Fibroblast of peridontal ligament (primary cell): ENCODE measurements around the gene PUS7L.
"Not testable (repeated sequence)": the region's sequence is repeated elsewhere in the genome, so short reads cannot be mapped to it uniquely, and the experiment has no call there.

Experiments used
- DNase-seq: peaks from one replicate; pipeline ENCODE4 v3.0.0-alpha.2; 2010; ENCODE audit errors: extremely low read depth

PUS7L gene

DNA sequence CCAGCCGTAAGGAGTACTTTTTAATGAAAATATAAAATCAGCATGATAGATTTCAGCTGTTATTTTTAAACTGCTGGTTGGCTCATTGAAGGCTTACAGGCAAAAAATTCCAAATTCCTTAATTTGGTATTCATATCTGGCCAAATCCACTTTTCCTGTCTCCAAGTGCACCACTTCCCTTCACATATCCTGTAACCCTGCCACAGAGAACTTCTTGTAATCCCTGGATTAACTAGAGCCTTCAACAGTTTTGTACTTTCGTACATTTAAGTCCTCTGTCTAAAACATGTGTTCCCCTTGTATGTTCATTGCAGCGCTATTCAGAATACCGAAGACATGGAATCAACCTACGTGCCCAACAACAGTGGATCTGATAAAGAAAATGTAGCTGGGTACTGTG lies 9.6 kb downstream of the PUS7L start:
- no peak for DNase-seq

DNA sequence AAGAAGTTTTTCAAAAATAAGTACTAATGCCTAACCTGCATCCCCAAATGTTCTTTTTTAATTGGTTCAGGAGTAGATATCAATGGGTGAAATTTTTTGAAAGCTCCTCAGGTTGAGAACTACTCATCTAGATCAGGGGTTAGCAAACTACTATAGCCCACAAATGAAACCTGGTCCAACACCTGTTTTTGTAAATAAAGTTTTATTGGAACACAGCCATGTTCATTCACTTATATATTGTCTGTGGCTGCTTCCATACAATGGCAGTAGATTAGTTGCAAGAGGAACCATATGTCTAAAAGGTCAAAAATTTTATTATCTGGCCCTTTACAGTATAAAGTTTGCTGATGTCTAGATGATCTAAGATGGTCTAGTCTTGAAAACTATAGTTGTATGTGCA lies 13.8 kb downstream of the PUS7L start:
- DNase-seq = no peak

DNA sequence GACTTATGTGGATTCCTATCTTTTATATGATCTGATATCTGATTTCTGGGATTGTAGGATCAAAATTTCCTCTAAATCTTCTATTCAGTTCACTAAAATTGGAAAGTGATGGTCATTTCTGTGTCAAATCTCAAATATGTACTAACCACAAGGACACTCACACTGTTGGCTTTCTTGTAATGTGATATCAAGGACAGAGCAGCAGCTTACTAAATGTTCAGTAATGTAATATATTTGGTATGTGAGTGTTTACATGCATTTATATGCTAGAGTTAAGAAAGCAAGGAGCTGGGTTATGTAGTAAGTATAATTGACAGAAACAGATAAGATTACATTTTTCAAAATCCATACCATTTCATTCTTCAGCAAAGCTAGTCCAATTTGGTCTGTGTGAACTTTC lies 16.5 kb downstream of the PUS7L start:
- peak; percentile 92 for DNase-seq

DNA sequence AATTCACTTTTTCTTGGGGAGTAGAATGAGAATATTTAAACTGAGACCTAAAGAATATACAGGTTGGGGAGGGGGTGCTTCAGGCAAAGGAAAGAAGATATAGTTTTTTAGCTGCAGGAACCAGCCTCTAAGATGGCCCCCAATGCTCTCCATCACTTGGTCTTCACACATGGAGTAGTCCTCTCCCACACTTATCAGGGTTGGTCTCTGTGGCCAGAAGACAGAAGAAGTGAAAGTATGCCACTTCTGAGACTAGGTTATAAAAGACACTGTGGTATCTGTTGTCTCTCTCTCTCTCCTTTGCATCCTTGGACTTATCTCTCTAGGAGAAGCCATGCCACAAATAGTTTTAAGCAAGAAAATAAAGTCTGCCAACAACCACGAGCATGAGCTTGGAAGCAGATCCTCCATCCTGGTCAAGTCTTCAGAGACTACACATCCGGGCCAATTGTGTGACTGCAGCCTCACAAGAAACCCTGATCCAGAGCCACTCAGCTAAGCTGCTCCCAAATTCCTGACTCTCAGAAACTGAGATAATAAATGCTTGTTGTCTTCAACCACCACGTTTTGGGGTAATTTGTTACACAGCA lies 18.0 kb downstream of the PUS7L start:
- peak; percentile 70 for DNase-seq

DNA sequence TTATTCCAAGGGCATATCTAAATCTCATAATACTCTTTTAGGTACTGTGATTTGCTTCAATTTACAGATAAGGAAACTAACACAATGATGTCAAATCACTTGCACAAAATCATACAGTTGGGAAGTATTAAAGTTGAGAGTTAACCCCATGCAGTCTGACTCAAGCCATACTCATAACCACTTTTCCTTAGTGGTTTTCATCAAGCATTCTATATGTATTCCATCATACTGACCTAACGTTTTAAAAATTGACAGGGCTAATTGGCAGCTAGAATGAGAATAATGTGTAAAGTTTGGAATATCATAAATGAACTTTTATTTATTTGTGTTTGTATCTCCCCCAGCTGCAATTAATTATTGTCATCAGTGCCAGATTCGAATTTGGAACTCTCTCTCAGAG lies 20.9 kb downstream of the PUS7L start:
- peak; percentile 80 for DNase-seq

DNA sequence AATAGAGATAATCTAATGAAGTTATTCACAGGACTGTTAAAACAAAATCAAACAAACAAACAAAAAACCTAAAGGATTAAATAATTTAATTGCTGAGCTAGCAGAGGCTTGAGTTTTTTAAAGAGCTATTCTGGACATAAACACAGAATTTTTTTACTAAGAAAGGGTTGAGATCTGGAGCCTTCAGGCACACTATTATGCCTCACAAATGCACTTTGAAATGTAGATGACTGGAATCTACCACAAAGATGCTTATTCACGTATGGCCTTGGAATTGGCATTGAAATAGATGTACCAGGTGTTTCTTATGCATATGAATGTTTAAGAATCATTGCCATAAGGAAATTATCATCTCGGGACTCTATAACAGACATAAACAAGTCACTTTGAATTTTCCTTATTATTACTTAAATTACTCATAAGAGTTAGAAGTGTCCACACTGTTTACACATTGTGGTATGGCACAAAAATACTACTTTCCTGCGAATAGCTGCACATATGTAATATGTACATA lies 21.6 kb downstream of the PUS7L start:
- peak; percentile 45 for DNase-seq

DNA sequence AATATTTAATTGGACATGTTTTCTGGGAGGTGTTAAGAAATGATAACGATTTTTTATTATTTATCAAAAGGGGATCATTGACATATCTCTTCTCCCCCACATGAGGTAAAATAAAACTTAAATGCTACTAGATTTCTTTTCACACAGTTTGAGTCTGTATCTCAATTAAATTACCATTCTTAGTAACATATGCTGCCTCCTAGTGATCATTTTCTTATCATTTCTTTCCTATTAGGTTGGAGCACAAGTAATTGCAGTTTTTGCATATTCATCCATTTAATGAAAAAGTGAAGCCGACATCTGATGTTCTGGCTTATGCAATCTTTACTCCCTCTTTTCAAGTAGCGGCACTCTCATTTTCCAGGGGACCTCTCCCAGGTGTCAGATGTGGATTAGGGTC lies 24.9 kb downstream of the PUS7L start:
- DNase-seq = no peak

DNA sequence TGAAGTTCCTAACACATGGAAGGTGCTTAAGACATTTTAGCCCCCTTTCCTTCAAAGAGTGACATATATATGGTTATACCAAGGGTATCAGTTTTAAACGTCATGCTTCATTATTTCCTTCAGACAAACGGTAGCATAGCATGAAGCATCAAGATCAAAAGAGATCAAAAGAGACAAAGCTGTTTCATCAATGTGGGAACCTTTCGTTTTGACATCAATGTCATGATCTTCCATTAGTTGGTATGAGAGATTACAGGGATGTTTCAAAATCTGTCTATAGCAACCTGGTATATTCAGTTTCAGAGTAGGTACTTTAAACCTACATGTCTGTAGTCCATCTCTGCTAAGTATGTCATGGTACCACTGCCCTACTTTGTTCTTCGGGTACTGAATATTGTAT lies 28.3 kb downstream of the PUS7L start:
- no peak for DNase-seq

DNA sequence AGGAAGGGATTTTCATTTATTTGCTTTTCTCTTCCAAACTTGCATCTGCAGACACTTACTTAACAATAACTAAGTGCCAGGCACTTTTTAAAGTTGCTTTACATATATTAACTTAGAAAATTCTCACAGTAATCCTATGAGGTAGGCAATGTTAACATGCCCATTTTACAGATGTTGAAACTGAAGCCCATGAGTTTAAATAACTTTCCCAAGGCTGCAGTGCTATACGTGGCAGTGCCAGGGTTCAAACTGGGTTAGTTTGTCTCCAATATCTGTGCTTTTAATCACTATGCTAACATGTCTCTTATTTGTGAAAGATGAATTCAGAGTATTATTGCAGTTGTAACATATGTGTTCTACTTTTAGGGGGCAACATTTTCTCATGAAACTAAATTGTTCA lies 29.9 kb downstream of the PUS7L start:
- no peak for DNase-seq

DNA sequence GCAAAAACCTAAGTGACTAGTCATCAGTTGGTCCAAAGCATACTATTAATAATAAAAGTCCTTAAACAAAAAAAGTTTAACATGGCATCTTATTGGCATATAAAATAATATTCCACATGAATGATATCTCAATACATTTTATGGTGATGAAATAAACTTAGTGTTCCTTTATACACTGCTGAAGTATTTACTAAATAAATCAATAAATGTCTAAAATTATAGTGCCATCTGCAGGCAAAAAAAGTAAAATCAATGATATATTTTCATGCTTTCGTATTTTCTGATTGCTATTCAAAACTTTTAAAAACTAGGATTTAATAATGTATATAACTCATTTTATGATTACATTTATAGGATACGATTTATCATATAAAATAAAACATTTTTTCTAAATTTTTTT lies 30.5 kb downstream of the PUS7L start:
- peak; percentile 53 for DNase-seq

DNA sequence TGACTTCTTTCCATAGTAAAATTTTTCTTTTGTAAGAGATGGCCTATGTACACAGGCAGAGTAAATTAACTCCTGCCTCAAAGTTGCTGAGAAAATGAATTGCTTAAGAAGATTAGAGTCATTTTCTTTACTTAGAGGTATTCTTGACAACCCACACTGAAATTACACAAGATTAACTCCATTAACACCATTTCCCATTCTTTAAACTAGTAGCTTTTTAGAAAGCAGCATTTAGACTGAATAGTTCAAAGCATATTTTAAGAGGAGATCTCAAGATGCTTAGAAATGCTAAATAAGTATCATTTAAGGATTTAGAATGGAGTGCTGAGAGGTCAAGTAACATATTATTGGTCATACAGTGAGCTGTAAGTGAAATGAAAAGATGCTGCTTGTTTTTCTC lies 35.5 kb downstream of the PUS7L start:
- DNase-seq = no peak

DNA sequence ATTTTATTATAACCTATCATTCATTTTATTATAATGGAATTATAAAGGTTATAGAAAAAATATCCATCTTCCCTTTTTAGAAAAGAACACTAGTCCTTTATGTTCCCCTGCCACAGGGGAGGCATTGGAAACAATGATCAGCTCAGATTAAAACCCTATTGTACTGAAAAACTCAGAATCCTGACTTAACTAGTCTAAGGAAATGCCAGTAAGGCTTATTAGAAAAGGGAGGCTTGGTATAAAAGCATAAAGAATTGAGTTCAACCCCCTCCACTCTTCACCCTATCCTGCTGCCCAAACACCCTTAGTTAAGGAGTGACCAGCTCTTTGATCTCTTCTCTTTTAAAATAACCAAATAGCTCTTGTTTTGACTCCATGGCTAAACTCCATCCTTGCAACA lies 36.0 kb downstream of the PUS7L start:
- no peak for DNase-seq

DNA sequence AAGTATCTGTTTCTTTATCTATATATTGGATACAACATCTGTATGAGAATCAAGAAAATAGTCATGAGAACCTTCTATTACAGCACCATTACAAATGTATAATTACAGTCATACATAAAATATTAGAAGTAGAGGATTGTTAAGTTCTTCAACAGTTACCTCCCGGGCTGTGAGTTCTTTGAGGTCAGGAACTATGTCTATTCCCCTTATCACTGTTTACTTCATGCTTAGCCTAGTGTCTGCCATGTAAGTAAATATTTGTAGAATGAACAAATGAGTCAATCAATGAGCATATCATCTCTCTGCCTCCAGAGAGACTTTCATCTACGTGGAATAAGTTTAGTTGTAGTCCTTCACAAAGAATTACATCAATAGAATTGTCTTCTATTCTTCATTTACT lies 47.2 kb downstream of the PUS7L start:
- DNase-seq = no peak

DNA sequence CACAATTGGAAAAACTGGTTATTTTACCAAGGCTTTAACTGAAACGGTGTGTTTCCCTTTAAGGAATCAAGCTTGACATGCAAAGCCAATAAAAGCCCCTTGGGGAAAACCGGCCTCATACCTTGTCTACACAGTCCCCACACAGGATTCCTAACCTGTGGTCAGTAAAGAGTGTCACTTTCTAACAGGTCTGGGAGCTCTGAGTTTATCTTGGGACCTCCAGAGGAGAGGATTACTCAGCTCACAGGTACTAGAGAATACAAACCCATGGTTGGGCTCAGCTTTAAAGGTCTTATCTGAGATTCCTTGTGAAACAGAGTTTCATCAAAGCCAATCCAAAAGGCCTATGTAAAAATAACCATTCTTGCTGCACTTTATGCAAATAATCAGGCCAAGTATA lies 54.8 kb downstream of the PUS7L start:
- not testable (repeated sequence) for DNase-seq

DNA sequence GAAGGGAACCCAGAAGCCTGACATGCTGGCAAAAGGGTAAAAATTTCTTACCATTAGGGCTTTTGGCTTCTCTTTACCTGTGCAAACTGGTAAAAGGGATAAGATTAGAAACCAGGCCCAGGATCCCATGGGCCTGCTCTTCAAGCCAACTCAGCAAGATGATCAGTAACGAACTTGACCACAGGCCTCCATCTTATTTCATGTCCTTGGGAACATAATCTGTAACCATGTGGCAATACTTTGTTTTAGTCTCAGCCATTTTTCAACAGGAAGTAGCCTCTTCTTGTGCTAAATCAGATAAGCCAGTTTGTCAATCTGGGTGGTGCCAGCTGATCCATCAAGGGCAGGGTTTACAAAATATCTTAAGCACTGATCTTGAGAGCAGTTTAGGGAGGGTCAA lies 57.4 kb downstream of the PUS7L start:
- DNase-seq = not testable (repeated sequence)

DNA sequence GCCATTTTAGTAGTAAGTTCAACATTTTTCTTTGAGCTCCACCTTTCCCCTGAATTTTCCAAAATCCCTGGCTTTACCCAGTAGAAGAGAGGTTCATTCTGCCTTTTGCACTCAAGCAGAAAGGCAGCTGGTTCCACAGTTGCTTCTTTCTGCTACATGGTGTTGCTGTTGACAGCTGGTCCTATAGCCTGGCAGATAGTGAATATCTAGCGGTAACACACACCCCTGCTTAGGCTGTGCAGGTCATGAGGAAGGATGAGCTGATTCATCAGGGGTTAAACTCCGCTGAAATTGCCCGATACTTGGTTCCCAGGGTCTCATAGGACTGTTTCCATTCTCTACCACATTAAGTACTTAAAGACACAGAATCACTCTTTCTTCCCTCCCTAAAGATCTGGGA lies 62.4 kb downstream of the PUS7L start:
- DNase-seq = no peak

DNA sequence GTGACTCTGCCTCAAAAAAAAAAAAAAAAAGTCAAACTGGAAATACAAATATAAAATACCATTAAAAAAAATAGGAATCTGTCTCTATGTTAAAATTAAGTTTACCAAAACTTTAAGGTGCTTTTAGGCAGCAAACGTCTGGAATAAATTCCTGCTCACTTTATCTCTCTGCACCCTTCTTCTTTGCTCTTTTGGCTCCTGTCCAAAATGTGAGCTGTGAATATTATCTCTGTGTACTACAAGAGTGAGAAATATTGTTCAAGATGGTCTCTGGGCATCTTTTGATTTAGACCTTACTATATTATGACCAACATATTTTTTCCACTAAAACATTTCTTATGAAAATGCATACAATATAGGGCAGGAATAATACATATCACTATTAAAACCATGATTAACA lies 63.7 kb downstream of the PUS7L start:
- no peak for DNase-seq

DNA sequence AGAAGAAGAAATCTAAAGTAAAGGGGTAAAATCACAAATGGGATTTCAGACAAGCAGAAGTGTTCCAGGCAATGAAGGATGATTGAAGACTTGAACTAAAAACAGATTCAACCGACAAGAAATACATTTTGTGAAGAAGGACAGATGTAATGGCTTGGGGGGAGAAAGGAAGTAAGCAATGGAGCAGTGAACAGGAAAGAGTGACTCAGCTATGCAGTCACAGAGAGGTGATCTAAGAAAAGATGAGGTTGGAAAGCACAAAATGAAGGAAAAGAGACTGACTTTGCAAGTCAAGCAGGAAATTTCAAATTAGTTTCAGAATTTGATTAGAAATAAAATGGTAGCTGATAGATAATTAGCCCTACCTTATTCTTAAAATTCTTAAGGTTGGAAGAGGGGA lies 66.5 kb downstream of the PUS7L start:
- DNase-seq = peak; percentile 3

DNA sequence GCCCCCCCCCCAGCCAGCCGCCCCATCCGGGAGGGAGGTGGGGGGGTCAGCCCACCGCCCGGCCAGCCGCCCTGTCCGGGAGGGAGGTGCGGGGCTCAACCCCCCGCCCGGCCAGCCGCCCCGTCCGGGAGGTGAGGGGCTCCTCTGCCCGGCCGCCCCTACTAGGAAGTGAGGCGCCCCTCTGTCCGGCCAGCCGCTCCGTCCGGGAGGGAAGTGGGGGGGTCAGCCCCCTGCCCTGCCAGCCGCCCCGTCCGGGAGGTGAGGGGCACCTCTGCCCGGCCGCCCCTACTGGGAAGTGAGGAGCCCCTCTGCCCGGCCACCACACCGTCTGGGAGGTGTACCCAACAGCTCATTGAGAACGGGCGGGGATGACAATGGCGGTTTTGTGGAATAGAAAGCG lies 73.1 kb downstream of the PUS7L start:
- not testable (repeated sequence) for DNase-seq

DNA sequence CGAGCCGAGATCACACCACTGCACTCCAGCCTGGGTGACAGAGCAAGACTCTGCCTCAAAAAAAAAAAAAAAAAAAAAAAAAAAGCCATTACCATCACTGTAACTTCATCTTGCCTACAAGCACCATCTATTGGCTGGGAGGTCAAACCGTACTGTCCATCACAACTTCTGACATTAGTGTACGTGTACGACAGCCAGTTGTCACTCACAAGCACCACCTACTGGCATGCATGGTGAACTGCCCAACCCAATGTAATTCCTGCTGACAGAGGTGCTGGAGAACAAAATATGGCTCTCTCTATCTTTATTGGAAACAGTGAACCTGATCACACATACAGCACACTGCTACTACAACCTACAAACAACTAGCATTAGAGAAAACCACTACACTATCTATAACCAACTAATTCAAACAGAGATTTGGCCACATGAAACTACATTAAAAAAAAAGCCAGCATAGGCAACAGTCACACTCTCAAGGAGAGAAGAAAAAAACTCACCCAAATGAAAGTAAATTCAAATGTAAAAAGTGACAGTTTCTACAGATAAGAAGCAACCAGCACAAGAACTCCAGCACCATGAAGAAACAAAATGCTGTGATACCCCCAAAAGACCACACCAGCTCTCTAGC lies 82.3 kb downstream of the PUS7L start:
- DNase-seq = peak; percentile 3

DNA sequence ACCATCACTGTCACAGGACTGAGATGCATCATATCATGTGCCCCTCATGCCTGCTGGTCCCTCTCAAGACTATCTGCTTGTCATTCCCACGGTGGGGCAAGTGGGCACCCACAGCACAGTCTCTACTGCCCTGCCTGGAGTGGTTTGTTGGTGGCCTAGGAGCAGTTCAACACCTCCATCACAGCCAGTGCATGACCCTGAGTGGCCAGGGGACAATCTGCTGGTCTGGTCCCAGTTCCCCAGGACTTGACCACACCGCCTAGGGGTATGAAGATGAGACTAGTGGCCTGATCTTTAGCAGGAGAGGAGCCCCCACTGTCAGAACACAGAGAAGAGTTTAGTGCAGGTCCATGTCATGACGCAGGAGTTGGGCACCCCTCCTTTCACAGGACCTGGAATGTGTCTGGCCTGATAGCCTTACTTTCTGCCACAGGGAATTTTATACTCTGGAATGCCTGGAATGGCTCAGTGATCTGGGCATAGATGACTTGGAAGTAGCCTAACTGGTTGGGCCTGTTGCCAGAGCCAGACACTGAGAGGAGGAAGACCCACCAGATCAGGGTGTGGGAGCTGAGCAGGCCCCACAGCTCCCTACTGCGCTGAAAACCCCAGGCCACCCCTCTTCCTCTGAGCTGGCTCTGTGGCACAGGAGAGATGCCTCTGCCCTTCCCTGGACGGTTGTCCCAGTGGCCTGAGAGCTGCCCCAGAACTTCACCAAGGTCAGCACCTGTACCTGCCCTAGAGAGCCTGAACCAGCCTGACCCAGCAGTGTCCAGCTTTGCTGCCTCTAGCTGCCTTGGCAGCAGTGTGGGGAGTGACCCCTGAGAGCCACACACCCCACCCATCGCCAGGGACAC lies 83.3 kb downstream of the PUS7L start:
- DNase-seq = no peak

DNA sequence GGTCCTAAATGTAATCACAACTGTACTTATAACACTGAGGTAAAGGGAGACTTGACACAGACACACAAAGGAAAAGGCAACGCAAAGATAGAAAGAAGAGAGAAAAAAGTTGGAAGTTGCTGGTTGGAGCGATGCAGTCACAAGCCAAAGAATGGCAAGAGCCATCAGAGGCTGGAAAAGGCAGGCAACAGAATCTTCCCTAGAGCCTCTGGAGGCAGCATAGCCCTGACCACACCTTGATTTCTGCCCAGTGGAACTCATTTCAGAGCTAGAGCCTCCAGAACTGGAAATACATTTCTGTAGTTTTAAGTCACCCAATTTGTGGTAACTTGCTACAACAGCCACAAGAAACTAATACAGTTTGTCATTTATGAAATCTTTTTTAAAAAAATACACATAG lies 89.2 kb downstream of the PUS7L start:
- DNase-seq = no peak
